DND-41 (cell line): ENCODE results near the gene CCDC91.

Experiments used
- EZH2 ChIP-seq: IDR thresholded peaks from 3 replicates; pipeline ENCODE4 v1.6.1; 2012; ENCODE audit warnings: borderline replicate concordance, low read depth, mild to moderate bottlenecking, moderate library complexity, low read length, inconsistent platforms; ENCODE audit not compliant: severe bottlenecking
- TF ChIP-seq, protein P1 (sequence below): IDR thresholded peaks from 2 replicates; pipeline ENCODE4 v1.5.1; 2012; ENCODE audit warnings: borderline replicate concordance, low read length, moderate library complexity, mild to moderate bottlenecking; ENCODE audit not compliant: poor library complexity, severe bottlenecking; ENCODE audit errors: extremely low read depth

DNA sequence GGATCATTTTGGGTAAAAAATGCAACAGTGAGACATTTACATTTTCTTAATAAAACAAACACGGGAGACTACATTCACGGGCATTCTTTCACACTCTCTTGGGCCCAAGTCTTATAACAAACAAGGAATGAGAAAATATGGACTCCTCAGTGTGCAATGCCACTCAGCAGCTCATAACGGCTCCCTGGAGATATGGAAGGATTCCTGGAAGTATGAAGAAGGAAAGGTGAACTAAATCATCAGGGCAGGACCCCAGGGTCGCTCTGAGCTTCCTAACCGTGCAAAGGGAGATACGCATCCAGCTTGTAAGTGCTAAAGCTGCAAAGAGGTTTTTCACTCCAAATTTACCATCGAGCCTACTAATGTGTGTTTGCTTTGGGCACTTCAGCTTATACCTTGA lies 33.5 kb upstream of the CCDC91 start:
- TF ChIP-seq, protein P1, sequence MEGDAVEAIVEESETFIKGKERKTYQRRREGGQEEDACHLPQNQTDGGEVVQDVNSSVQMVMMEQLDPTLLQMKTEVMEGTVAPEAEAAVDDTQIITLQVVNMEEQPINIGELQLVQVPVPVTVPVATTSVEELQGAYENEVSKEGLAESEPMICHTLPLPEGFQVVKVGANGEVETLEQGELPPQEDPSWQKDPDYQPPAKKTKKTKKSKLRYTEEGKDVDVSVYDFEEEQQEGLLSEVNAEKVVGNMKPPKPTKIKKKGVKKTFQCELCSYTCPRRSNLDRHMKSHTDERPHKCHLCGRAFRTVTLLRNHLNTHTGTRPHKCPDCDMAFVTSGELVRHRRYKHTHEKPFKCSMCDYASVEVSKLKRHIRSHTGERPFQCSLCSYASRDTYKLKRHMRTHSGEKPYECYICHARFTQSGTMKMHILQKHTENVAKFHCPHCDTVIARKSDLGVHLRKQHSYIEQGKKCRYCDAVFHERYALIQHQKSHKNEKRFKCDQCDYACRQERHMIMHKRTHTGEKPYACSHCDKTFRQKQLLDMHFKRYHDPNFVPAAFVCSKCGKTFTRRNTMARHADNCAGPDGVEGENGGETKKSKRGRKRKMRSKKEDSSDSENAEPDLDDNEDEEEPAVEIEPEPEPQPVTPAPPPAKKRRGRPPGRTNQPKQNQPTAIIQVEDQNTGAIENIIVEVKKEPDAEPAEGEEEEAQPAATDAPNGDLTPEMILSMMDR = no peak
- TF ChIP-seq EZH2 = no peak
